Right lung (tissue), 5 donors: Measurements from ENCODE around the gene GALNT9. TPM values are rescaled to one million over a fixed set of nuclear protein-coding genes. Genes with fewer than 3 reads are reported as not detected.

ENCODE experiments used
- DNase-seq, 2 donors: peaks; one replicate each; pipeline ENCODE4 v3.0.0-alpha.2; 2013
- polyA plus RNA-seq, 5 donors: library from polyadenylated mRNA; unstranded; fragments of 120-200 nt; gene quantifications; one replicate each; pipeline versions ENCODE4 v1.2.1 to v1.2.3, GENCODE V29; 2013; ENCODE audit warnings: inconsistent platforms in 1 of 5, low replicate concordance in 1 of 5; ENCODE audit not compliant: insufficient read length in 5 of 5, insufficient read depth in 1 of 5

GALNT9 gene
- polyA plus RNA-seq, 5 donors: 1.9 to 4.2 (median 3.0) TPM

DNA sequence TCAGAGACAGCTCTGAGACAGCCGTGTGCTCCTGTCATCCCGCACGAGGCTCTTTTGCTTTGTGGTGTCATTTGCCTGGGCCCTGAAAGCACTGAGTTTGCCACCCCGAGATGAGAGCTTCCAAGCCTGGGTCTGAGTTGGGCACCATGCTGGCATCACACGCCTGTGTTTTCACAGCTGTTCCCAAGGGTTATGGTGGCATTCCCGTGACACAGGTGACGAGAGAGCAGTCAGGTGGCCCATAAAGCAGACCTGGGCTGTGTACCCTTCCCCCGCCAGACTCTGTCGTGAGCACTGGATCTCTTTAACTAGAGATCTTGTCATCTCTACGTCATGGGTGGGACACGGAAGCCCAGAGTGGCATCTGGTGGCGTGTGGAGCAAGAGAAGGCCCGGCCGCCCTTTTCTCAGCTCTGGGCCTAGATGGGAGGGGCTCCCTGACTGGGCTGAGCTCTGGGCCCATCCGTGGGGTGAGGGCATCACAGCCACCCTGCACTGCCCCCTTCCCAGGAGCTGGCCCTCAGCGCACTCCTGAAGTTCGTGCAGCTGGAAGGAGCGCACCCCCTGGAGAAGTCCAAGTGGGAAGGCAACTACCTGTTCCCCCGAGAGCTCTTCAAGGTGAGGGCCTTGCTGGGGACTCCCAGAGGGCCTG, 182.5 kb downstream of the GALNT9 start:
- no peak for DNase-seq

Other genes with a start within 250 kb of the GALNT9 start
- 10 to 100 TPM; 12.0 to 24.3 (median 21.1) TPM for gene DDX51, start 185.3 kb downstream of the GALNT9 start, polyA plus RNA-seq
- gene NOC4L, start 185.1 kb downstream of the GALNT9 start, polyA plus RNA-seq: 10 to 100 TPM in 3 of 5 donors, 1 to 10 TPM in 2; 9.3 to 19.7 (median 10.4) TPM
- 100 to 1,000 TPM in 2 of 5 donors, 10 to 100 TPM in 3; 42.3 to 141 (median 97.3) TPM for gene FBRSL1, start 160.6 kb upstream of the GALNT9 start, polyA plus RNA-seq